ENCODE results near the gene SMTN. TPM values are rescaled to one million over a fixed set of nuclear protein-coding genes. Genes with fewer than 3 reads are reported as not detected.

SMTN gene
- total RNA-seq, 1 experiment from 2014 or later: 80.2 TPM

DNA sequence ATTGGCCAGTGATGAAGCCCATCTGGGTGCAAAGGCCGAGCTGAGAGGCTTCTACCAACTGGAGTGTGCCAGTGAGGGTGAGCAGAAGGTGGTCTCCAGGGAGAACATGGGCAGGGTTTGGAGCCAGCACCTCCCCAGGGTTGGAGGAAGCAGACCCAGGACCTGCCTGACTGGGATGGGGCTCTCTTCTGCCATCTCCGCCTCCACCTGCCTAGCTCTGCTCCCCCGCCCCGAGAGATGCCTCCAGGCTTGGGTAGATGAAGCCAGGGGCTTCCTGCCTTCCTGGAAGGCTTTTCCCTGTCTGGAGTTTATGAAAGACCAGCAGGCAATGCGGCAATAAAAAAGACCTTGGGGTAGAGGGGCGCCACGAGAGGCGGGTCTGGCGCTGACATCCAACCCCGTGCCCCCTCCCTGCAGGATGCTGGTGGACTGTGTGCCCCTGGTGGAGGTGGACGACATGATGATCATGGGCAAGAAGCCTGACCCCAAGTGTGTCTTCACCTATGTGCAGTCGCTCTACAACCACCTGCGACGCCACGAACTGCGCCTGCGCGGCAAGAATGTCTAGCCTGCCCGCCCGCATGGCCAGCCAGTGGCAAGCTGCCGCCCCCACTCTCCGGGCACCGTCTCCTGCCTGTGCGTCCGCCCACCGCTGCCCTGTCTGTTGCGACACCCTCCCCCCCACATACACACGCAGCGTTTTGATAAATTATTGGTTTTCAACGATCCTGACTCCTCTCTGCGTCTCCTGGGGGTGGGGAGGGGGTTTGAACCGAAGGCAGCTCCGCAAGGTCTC is 23.0 kb downstream of the SMTN start:
- H3K4me1 Mint-ChIP-seq (ENCODE audit: insufficient read depth, unreplicated experiment): peaks cover 33% of the 10 kb centered on the region
- DNase-seq (ENCODE audit: unreplicated experiment): no peak
- H3K4me3 Mint-ChIP-seq (ENCODE audit: unreplicated experiment): no peak overlapping the region
- no peaks in the 10 kb centered on the region for H3K9me3 Mint-ChIP-seq (ENCODE audit: unreplicated experiment)
- BruUV-seq (replicated peaks): no TSS peak
- peaks cover 7% of the 10 kb centered on the region for H3K36me3 Mint-ChIP-seq (ENCODE audit: insufficient read depth, unreplicated experiment)
- H3K27ac Mint-ChIP-seq (ENCODE audit: low read depth, unreplicated experiment): no peak overlapping the region
- CTCF ChIA-PET: interaction anchor here (0.7 to 2.4 kb wide), 3 partner anchors 19 to 234 kb away, joined by 3 to 6 read pairs (median 3); no protein-coding TSS in a partner anchor
- intact Hi-C loops (cut with micrococcal nuclease): no loop called here
- POLR2A ChIA-PET: interaction anchor here (0.5 to 1.0 kb wide), 2 partner anchors 22 to 150 kb away, joined by 3 read pairs; no protein-coding TSS in a partner anchor
- no peaks in the 10 kb centered on the region for H3K27me3 Mint-ChIP-seq (ENCODE audit: insufficient read depth, unreplicated experiment)
- TF ChIP-seq CTCF (IDR thresholded peaks at IDR 0.05; ENCODE audit: unreplicated experiment): no peak

DNA sequence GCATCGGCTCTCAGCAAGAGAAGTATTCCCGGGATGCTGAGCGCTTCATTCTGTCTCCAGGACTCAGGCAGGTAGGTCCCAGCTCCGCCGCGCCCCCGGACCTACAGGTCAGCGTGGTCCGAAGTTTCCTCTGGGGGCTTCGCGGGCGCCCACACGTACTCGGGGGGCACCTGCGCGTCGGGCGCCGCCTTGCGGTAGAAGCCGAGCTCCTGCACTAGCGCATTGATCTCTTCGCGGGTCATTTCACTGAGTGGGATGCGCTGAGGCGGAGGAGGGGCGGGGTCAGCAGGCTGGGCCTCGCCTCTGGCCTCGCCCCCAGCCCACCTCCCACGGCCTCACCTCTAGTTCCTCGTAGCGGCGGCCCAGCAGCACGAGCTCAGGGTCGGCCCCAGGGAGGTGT is 23.8 kb downstream of the SMTN start:
- POLR2A ChIA-PET: interaction anchor here (0.5 to 0.7 kb wide), 3 partner anchors 21 to 128 kb away, joined by 3 to 4 read pairs (median 3); no protein-coding TSS in a partner anchor
- H3K36me3 Mint-ChIP-seq (ENCODE audit: insufficient read depth, unreplicated experiment): peaks cover 7% of the 10 kb centered on the region
- H3K9me3 Mint-ChIP-seq (ENCODE audit: unreplicated experiment): no peaks in the 10 kb centered on the region
- no peak for DNase-seq (ENCODE audit: unreplicated experiment)
- no peaks in the 10 kb centered on the region for H3K27me3 Mint-ChIP-seq (ENCODE audit: insufficient read depth, unreplicated experiment)
- TF ChIP-seq CTCF (IDR thresholded peaks at IDR 0.05; ENCODE audit: unreplicated experiment): no peak
- CTCF ChIA-PET: interaction anchor here (0.7 to 2.4 kb wide), 5 partner anchors 20 to 235 kb away, joined by 3 to 6 read pairs (median 3); no protein-coding TSS in a partner anchor
- BruUV-seq (replicated peaks): no TSS peak
- H3K4me1 Mint-ChIP-seq (ENCODE audit: insufficient read depth, unreplicated experiment): peaks cover 33% of the 10 kb centered on the region
- H3K27ac Mint-ChIP-seq (ENCODE audit: low read depth, unreplicated experiment): no peak overlapping the region
- no peak overlapping the region for H3K4me3 Mint-ChIP-seq (ENCODE audit: unreplicated experiment)
- intact Hi-C loops (cut with micrococcal nuclease): no loop called here

GRCh38 chr22:31105282-31105929 is 24.3 kb downstream of the SMTN start:
- H3K27ac Mint-ChIP-seq (ENCODE audit: low read depth, unreplicated experiment): no peak overlapping the region
- H3K4me1 Mint-ChIP-seq (ENCODE audit: insufficient read depth, unreplicated experiment): peaks cover 33% of the 10 kb centered on the region
- DNase-seq (ENCODE audit: unreplicated experiment): no peak
- no peak for TF ChIP-seq CTCF (IDR thresholded peaks at IDR 0.05; ENCODE audit: unreplicated experiment)
- POLR2A ChIA-PET: interaction anchor here (0.7 to 3.8 kb wide), 3 partner anchors 50 to 127 kb away, joined by 3 to 21 read pairs (median 4); partner anchors contain the start of gene RNF185
- BruUV-seq (replicated peaks): no TSS peak
- peak overlapping the region; percentile 82 for H3K4me3 Mint-ChIP-seq (ENCODE audit: unreplicated experiment)
- CTCF ChIA-PET: interaction anchor here (0.6 to 4.7 kb wide), 7 partner anchors 20 to 254 kb away, joined by 3 to 62 read pairs (median 4); no protein-coding TSS in a partner anchor
- H3K36me3 Mint-ChIP-seq (ENCODE audit: insufficient read depth, unreplicated experiment): peaks cover 7% of the 10 kb centered on the region
- intact Hi-C loops (cut with micrococcal nuclease): no loop called here
- H3K27me3 Mint-ChIP-seq (ENCODE audit: insufficient read depth, unreplicated experiment): no peaks in the 10 kb centered on the region
- no peaks in the 10 kb centered on the region for H3K9me3 Mint-ChIP-seq (ENCODE audit: unreplicated experiment)

Data from MCF 10A (cell line).